Uterus (tissue), 2 donors: ENCODE measurements around the gene RIT2.

Source experiments
- POLR2A ChIP-seq, 2 donors: fragments of 450-650 bp; IDR thresholded peaks; one replicate each; pipeline ENCODE4 v1.6.1; 2016; ENCODE audit warnings: antibody characterized with exemption in 2 of 2, mild to moderate bottlenecking in 1 of 2, moderate library complexity in 1 of 2
- TF ChIP-seq, protein P1 (sequence below), 4 experiments: fragments of 200-600 bp in 2 of 4; fragments of 450-650 bp in 2 of 4; sonication (generic) in 2 of 4; IDR thresholded peaks; one replicate each; pipeline ENCODE4 v1.5.1; 2016 to 2019; ENCODE audit warnings: antibody characterized with exemption in 4 of 4, mild to moderate bottlenecking in 2 of 4, moderate library complexity in 1 of 4

GRCh38 chr18:42822711-42823110 lies 292.8 kb downstream of the RIT2 start:
- TF ChIP-seq, protein P1, sequence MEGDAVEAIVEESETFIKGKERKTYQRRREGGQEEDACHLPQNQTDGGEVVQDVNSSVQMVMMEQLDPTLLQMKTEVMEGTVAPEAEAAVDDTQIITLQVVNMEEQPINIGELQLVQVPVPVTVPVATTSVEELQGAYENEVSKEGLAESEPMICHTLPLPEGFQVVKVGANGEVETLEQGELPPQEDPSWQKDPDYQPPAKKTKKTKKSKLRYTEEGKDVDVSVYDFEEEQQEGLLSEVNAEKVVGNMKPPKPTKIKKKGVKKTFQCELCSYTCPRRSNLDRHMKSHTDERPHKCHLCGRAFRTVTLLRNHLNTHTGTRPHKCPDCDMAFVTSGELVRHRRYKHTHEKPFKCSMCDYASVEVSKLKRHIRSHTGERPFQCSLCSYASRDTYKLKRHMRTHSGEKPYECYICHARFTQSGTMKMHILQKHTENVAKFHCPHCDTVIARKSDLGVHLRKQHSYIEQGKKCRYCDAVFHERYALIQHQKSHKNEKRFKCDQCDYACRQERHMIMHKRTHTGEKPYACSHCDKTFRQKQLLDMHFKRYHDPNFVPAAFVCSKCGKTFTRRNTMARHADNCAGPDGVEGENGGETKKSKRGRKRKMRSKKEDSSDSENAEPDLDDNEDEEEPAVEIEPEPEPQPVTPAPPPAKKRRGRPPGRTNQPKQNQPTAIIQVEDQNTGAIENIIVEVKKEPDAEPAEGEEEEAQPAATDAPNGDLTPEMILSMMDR (IDR thresholded peaks at IDR 0.05): no peak
- TF ChIP-seq POLR2A (IDR thresholded peaks at IDR 0.05): no peak
